ENCODE data around the gene RAB40B. TPM values are rescaled to one million over a fixed set of nuclear protein-coding genes. Genes with fewer than 3 reads are reported as not detected.

RAB40B gene
- total RNA-seq, 1 experiment from 2014 or later: 22.4 TPM

DNA sequence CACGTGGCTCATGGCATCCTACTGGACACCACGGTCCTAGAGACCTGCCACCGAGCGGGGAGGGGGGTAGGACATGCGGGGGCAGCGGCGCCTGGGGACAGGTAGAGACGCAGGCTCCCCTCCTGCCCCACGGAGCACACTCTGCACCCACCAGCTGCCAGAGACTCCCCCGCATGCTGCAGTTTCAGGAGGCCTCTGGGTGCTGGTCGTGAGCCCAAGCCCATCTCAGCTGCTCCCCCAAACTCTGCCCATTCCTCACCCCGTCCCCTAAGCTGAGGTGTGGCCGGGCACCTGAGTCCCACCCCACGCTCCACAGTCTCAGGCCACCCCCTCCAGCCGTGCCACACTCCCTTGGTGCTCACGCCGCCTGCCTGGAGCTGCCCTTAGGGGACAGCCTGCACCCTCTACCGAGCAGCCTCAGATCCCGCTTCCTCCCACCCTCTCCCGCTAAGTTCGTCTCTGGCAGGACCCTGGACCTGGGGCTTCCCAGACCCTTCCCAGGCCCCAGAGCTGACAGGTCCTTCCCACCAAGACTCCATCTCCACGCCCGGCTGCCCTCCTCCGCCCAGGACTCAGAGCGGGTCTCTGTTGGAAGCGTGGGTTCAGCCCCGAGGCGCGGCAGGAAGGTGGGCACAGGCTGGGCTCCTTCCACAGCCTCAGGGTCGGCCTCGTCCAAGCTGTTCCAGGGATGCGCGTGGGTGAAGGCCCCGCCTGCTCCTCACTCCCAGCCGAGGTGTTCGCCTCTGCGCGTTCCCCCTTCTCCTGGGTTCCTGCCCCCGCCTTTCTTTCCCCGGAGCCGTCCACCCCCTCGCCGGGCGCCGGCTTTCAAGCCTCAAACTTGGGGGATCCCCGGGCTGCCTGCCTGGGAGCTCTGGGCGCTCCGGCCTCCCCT lies 1.3 kb downstream of the RAB40B start:
- CTCF ChIA-PET: no interaction called here
- intact Hi-C loops (cut with micrococcal nuclease): no loop called here
- no TSS peak for BruUV-seq (replicated peaks)

DNA sequence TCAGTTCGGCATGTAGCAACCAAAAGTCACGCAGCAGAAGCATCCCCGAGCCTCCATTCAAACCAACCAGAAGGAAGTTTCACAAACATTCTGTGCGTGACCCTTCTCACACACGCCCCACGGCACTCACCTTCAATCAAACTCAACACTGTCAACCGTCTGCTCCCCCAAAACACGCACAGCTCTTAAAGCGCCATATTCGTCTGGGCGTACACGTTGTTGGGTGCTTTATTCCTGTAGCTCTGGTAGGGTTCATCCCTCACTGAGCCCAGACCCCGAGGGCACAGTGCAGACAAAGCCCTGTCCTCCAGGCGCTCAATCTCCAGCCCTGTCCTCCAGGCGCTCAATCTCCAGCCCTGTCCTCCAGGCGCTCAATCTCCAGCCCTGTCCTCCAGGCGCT lies 2.2 kb downstream of the RAB40B start:
- no peaks in the 10 kb centered on the region for H3F3A ChIP-seq (ENCODE audit: low read length, unreplicated experiment)
- no peak overlapping the region for H3K4me2 ChIP-seq (ENCODE audit: low read length)
- H3K79me2 ChIP-seq (ENCODE audit: low read length): no peaks in the 10 kb centered on the region
- no peaks in the 10 kb centered on the region; the same call in 1 of the 2 replicates for H3K36me3 ChIP-seq (ENCODE audit: low read depth, low read length)
- H2AFZ ChIP-seq (ENCODE audit: low read length): no peak overlapping the region
- H3K27ac ChIP-seq (ENCODE audit: low read length): no peak overlapping the region
- H3K9me2 ChIP-seq (replicated peaks; ENCODE audit: low read length): no peaks in the 10 kb centered on the region
- no peaks in the 10 kb centered on the region for H3K9me3 ChIP-seq (ENCODE audit: low read length)
- no peak for ATAC-seq
- peaks cover 5% of the 10 kb centered on the region; the same call in 1 of the 2 replicates for H3K4me1 ChIP-seq (ENCODE audit: insufficient read depth, low read length)
- intact Hi-C loops (cut with micrococcal nuclease): no loop called here
- TF ChIP-seq EZH2phosphoT487 (IDR thresholded peaks at IDR 0.05; ENCODE audit: borderline replicate concordance, low read length): no peak
- TF ChIP-seq, protein P1, sequence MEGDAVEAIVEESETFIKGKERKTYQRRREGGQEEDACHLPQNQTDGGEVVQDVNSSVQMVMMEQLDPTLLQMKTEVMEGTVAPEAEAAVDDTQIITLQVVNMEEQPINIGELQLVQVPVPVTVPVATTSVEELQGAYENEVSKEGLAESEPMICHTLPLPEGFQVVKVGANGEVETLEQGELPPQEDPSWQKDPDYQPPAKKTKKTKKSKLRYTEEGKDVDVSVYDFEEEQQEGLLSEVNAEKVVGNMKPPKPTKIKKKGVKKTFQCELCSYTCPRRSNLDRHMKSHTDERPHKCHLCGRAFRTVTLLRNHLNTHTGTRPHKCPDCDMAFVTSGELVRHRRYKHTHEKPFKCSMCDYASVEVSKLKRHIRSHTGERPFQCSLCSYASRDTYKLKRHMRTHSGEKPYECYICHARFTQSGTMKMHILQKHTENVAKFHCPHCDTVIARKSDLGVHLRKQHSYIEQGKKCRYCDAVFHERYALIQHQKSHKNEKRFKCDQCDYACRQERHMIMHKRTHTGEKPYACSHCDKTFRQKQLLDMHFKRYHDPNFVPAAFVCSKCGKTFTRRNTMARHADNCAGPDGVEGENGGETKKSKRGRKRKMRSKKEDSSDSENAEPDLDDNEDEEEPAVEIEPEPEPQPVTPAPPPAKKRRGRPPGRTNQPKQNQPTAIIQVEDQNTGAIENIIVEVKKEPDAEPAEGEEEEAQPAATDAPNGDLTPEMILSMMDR (conservative IDR thresholded peaks at IDR 0.05; ENCODE audit: low read depth, low read length): no peak
- no peak for TF ChIP-seq EZH2 (IDR thresholded peaks at IDR 0.05; ENCODE audit: low read length, unreplicated experiment)
- no TSS peak for BruUV-seq (replicated peaks)
- POLR2A ChIA-PET (ENCODE audit: unreplicated experiment): no interaction called here
- H3K9ac ChIP-seq (ENCODE audit: low read length): no peak overlapping the region
- no peaks in the 10 kb centered on the region for H4K20me1 ChIP-seq (ENCODE audit: low read length)
- CTCF ChIA-PET: no interaction called here
- no peak for DNase-seq
- H3K27me3 ChIP-seq (ENCODE audit: low read length): no peaks in the 10 kb centered on the region
- H3K4me3 ChIP-seq (ENCODE audit: low read length): no peak overlapping the region

More for the DNA sequence above, 1.3 kb downstream of the RAB40B start:
- Histone ChIP-seq H3K4me2 (ENCODE audit: low read length) (peak overlapping the region; percentile 84), H3K9ac (ENCODE audit: low read length) (peak overlapping the region; percentile 37; the same call in 1 of the 2 replicates), H3K27ac (ENCODE audit: low read length) (no peak overlapping the region), H3K36me3 (ENCODE audit: low read depth, low read length) (no peaks in the 10 kb centered on the region; the same call in 1 of the 2 replicates), H3K4me3 (ENCODE audit: low read length) (peak overlapping the region; percentile 69), H3K27me3 (ENCODE audit: low read length) (no peaks in the 10 kb centered on the region), H3K4me1 (ENCODE audit: insufficient read depth, low read length) (peaks cover 5% of the 10 kb centered on the region; the same call in 1 of the 2 replicates), H2AFZ (ENCODE audit: low read length) (peak overlapping the region; percentile 30; the same call in 1 of the 2 replicates), H3K9me3 (ENCODE audit: low read length) (no peaks in the 10 kb centered on the region), H3K79me2 (ENCODE audit: low read length) (no peaks in the 10 kb centered on the region), H3K9me2 (replicated peaks; ENCODE audit: low read length) (no peaks in the 10 kb centered on the region), H4K20me1 (ENCODE audit: low read length) (no peaks in the 10 kb centered on the region), H3F3A (ENCODE audit: low read length, unreplicated experiment) (no peaks in the 10 kb centered on the region)
- POLR2A ChIA-PET (ENCODE audit: unreplicated experiment): no interaction called here
- ATAC-seq (no peak), DNase-seq (no peak)
- TF ChIP-seq, protein P1 (conservative IDR thresholded peaks at IDR 0.05; ENCODE audit: low read depth, low read length): no peak
- TF ChIP-seq EZH2 (IDR thresholded peaks at IDR 0.05; ENCODE audit: low read length, unreplicated experiment) (no peak), EZH2phosphoT487 (IDR thresholded peaks at IDR 0.05; ENCODE audit: borderline replicate concordance, low read length) (no peak)

DNA sequence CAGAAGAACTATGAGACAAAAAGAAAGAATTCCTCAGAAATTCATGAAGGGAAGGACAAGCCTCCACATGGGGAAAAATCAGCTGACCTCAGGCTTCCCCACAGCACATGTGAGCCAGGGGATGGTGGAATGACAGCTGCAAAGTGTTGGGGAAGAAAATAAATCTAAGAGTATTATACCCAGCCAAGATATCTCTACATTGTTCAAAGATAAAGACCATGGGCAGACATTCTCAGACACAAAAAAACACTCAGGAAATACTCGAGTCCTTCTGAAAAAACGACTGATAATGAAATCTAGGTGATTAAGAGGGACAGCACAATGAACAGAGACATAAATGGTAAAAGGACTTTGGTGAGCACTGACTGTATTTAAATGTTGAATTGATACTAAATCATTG lies 3.9 kb downstream of the RAB40B start:
- BruUV-seq (replicated peaks): no TSS peak
- H3K27ac ChIP-seq (ENCODE audit: low read length): no peak overlapping the region
- no peaks in the 10 kb centered on the region for H3F3A ChIP-seq (ENCODE audit: low read length, unreplicated experiment)
- no peak for DNase-seq
- no peak overlapping the region for H3K4me2 ChIP-seq (ENCODE audit: low read length)
- TF ChIP-seq EZH2 (IDR thresholded peaks at IDR 0.05; ENCODE audit: low read length, unreplicated experiment): no peak
- TF ChIP-seq, protein P1 (conservative IDR thresholded peaks at IDR 0.05; ENCODE audit: low read depth, low read length): no peak
- no peak for TF ChIP-seq EZH2phosphoT487 (IDR thresholded peaks at IDR 0.05; ENCODE audit: borderline replicate concordance, low read length)
- H3K36me3 ChIP-seq (ENCODE audit: low read depth, low read length): no peaks in the 10 kb centered on the region; the same call in 1 of the 2 replicates
- ChIA-PET CTCF (no interaction called here), POLR2A (ENCODE audit: unreplicated experiment) (no interaction called here)
- ATAC-seq: no peak
- no peak overlapping the region for H3K4me3 ChIP-seq (ENCODE audit: low read length)
- no peaks in the 10 kb centered on the region for H3K9me2 ChIP-seq (replicated peaks; ENCODE audit: low read length)
- H3K4me1 ChIP-seq (ENCODE audit: insufficient read depth, low read length): peaks cover 5% of the 10 kb centered on the region; the same call in 1 of the 2 replicates
- H4K20me1 ChIP-seq (ENCODE audit: low read length): no peaks in the 10 kb centered on the region
- no peaks in the 10 kb centered on the region for H3K9me3 ChIP-seq (ENCODE audit: low read length)
- H2AFZ ChIP-seq (ENCODE audit: low read length): no peak overlapping the region
- no peaks in the 10 kb centered on the region for H3K79me2 ChIP-seq (ENCODE audit: low read length)
- intact Hi-C loops (cut with micrococcal nuclease): no loop called here
- no peaks in the 10 kb centered on the region for H3K27me3 ChIP-seq (ENCODE audit: low read length)
- no peak overlapping the region for H3K9ac ChIP-seq (ENCODE audit: low read length)
